Keratinocyte (primary cell): ENCODE measurements around the gene MAMDC2.

Experiments used
- EZH2 ChIP-seq: IDR thresholded peaks from one replicate; pipeline ENCODE4 v1.6.1; 2012; ENCODE audit warnings: inconsistent platforms, mild to moderate bottlenecking, low read length, moderate library complexity
- TF ChIP-seq, protein P1 (sequence below), 3 experiments: IDR thresholded peaks in 1 of 3; conservative IDR thresholded peaks in 1 of 3; optimal IDR thresholded peaks in 1 of 3; 2 replicates in 2 of 3; 3 replicates in 1 of 3; pipeline versions ENCODE3 to v1.5.1; 2011; ENCODE audit warnings: low read length in 3 of 3, mild to moderate bottlenecking in 3 of 3, moderate library complexity in 2 of 3, control low read depth in 1 of 3, inconsistent platforms in 1 of 3; ENCODE audit not compliant: insufficient read depth in 2 of 3; ENCODE audit errors: extremely low read depth in 1 of 3

DNA sequence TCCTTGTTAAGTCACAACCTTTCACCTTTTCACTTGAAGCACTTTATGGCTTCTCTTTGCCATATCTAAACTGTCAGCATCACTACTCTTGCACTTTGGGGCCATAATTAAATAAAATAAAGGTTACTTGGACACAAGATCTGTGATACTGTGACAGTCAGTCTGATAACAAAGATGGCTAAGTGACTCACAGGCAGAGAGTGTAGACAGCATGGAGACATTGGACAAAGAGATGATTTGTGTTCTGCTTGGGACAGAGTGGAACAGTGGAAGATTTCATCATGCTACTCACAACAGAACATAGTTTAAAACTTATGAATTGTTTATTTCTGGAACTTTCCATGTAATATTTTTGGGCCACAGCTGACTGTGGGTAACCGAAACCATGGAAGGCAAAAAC, 133.5 kb downstream of the MAMDC2 start:
- TF ChIP-seq, protein P1, sequence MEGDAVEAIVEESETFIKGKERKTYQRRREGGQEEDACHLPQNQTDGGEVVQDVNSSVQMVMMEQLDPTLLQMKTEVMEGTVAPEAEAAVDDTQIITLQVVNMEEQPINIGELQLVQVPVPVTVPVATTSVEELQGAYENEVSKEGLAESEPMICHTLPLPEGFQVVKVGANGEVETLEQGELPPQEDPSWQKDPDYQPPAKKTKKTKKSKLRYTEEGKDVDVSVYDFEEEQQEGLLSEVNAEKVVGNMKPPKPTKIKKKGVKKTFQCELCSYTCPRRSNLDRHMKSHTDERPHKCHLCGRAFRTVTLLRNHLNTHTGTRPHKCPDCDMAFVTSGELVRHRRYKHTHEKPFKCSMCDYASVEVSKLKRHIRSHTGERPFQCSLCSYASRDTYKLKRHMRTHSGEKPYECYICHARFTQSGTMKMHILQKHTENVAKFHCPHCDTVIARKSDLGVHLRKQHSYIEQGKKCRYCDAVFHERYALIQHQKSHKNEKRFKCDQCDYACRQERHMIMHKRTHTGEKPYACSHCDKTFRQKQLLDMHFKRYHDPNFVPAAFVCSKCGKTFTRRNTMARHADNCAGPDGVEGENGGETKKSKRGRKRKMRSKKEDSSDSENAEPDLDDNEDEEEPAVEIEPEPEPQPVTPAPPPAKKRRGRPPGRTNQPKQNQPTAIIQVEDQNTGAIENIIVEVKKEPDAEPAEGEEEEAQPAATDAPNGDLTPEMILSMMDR (optimal IDR thresholded peaks at IDR 0.05 in 1 of 3, IDR thresholded peaks at IDR 0.05 in 1 of 3, conservative IDR thresholded peaks at IDR 0.05 in 1 of 3; ENCODE audit: extremely low read depth in 1 of 3, insufficient read depth in 2 of 3, low read length in 3 of 3) = no peak
- no peak for TF ChIP-seq EZH2
